NOMO-1 (cell line): ENCODE data around the gene NDST4.

Experiments used
- DNase-seq, 2 experiments: peaks; one replicate each; lab custom pipeline; 2025; ENCODE audit not compliant: unreplicated experiment in 2 of 2; lab: John Stamatoyannopoulos, UW

The NDST4 gene

DNA sequence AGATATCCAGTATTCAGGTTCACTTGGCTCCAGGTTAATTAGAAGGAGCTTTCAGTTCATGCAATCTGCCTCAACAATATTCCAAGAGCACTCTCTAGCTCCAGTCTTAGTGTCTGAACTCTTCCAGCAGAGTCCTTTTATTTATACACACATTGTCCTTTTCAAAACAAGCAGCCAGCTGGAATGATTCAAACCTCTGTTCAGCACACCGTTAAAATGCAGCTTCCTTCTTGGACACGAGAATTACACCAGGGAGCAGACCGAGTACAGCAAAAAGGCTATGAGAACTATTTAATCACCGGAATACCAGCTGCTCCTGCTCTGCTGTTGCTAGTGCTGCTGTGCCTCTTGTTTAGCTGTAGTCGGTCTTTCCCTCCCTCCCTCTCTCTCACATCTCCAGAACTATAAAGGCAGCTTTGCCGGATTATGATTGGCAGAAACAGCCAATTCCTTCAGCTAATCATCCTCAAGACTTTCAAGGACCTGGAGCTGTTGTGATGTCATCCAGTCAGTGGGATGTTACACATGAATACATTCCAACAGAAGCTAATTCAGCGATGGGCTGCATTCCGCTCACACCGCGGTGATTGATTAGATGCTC lies at the start of gene NDST4:
Gene NDST4 (minus strand): TSS at position 115 of the 601 bp plus-strand sequence. CDS start 36,584 bp downstream, outside the sequence.
- no peak for DNase-seq

DNA sequence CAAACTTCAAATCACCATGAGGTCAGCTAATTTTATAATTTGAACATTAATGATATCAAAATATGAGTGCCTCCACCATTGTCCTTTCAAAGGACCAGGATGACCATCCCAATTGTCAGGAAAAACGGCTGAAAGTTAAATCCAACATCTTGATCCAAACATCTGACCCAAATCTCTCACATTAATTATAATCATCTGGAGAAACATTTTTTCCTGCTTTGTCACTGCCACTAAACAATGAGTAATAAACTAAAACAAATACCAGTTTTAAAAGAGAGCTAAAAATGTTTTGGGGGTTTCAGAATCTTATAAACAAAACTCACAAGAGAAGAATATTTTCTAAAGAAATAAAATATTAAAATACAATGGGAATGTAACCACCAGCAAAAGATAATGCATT lies 45.7 kb upstream of the NDST4 start:
- no peak for DNase-seq

DNA sequence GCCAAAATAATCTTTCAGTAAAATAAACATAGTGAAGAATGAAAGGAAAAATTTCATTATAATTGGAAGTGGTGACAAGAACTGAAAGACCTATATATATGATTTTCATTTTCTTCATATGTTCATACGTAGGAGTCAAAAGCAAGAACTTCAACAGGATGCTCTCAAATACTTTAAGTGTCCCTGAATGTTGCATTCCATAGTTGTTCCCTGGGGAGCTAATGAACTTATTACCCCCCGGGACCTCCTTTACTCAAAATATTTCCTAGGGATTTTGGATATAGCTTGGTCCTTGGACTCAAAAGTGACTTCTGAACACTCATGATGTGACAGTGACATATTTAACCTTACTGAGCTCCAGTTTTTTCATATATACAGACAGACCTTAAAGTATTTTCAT lies 44.9 kb upstream of the NDST4 start:
- no peak for DNase-seq

DNA sequence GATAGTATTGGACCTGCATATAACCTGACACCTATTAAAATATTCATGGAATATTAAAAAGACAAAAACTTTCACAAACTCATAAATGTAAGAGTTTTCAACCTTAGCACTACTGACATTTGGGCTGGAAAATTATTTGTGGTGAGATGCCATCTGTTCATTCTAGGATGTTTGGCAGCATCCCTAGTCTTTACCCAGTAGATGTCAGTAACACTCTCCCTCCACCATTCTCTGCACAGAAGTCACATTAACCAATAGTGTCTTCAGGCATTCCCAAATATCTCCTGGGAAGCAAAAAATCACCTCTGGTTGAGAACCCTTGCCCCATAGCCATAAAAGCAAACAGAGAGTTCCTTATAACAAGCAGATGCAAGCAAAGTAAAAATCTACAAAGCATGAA lies 41.4 kb upstream of the NDST4 start:
- DNase-seq: peak in 1 of 2 experiments; percentile 24

DNA sequence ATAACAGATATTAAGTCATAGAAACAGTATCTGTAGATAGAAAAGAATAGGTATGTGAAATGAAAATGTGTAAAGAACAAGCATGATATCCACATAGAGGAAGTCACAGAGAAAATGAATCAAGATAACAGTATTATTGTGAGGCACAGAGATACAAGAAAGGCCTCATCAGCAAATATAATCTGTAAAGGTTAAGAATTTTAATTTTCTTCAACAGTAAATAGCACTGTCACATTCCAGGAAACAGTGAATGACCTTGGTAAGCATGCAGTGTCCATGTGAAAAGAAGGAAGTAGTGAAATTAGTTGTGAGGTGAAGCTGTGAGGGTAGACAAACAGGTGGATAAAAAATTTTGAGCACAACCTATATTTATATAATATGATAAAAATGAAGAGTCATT lies 39.5 kb upstream of the NDST4 start:
- no peak for DNase-seq

DNA sequence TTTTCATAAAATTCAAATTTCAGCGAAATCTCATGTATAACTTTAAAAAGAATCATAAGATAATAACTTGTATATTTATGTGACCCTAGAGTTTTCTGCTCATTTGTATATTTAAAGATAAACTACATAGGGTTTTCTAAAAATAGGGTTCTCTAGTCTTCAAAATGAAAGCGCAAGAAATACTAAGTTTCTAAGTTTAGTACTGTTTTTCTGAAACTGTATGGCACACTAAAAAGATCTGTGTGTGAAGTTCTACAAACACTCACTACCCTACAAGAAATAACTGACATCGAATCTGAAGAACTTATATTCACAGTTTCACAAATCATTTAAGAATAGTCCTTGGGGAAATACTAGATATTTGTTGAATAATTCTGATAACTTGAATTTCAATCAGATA lies 38.7 kb upstream of the NDST4 start:
- no peak for DNase-seq

DNA sequence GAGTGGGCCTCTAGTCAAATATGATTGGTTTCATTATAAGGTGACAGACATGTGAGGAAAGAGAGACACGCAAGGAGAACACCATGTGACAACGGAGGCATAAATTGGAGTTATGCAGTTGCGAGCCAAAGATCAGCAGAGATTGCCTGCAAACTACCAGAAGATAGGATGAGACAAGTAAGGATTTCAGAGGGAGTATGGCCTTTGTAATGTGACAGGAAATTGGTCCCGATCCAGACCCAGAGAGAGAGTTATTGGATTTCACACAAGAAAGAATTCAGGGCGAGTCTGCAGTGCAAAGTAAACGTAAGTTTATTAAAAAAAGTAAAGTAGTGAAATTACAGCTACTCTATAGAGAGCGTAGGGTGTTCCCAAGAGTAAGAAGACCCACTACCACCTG lies 35.7 kb upstream of the NDST4 start:
- no peak for DNase-seq

DNA sequence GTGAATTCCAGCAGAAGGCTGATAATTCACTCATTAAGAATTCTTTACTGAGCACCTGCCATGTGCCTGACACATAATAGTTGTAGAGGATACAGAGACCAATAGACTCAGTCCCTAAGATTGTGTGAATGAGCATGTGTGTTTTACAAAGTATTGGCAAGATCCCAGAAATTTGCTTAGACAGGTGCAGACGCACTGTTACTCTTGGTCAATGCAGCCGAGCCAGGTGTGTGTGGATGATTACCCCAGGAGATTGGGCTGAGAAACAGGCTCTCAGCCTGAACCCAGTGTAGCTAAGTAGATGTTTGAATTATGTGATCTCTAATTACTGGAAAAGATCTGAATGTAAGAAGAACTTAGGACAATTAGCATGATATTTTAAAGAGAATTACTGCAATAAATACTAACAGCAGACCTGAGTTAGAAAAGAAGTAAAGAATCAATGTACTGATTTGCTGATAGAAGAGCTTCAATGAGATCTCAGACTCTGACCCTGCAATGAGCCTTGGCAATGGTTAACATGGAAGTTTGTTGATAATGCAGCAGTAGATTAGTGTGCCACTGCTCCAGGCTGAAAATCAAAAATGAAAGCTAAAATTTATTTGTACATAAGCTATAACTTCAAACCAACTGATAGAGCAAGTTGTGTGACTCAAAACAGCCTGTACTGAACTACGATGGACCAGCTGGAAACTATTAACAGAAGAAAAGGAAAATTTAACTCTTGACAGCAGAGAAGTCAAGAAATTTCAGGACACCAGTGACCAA lies 32.2 kb upstream of the NDST4 start:
- no peak for DNase-seq

DNA sequence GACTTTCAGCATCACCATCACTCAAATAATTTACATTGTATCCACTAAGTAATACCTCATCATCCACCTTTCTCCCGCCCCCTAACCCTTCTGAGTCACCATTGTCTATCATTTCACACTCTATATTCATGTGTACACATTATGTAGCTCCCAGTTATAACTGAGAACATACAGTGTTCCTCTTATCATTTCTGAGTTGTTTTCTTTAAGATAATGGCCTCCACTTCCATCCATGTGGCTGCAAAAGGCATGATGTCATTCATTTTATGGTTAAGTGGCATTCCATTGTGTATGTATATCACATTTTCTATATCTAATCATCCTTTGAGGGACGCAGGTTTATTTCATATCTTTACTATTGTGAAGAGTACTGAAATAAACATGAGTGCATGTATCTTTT lies 14.6 kb upstream of the NDST4 start:
- no peak for DNase-seq

DNA sequence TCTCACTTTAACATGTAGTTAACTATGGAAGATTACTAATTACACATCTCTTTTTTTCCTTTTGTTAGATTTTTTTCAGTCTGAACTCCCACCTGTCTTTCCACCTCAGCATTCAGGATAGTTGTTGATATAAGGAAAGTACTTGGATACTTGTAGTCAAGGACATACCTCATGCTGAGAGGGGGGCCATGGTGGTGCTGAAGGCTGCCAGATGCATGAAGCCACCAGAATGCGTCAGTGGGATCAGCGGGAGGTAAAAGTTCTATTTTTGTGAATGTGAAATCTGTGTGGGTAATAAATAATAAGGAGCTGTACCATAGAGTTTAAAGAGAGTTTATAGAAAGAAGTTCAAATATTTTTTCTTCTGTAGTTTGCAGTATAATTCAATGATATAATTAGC lies 13.1 kb upstream of the NDST4 start:
- DNase-seq: no peak

DNA sequence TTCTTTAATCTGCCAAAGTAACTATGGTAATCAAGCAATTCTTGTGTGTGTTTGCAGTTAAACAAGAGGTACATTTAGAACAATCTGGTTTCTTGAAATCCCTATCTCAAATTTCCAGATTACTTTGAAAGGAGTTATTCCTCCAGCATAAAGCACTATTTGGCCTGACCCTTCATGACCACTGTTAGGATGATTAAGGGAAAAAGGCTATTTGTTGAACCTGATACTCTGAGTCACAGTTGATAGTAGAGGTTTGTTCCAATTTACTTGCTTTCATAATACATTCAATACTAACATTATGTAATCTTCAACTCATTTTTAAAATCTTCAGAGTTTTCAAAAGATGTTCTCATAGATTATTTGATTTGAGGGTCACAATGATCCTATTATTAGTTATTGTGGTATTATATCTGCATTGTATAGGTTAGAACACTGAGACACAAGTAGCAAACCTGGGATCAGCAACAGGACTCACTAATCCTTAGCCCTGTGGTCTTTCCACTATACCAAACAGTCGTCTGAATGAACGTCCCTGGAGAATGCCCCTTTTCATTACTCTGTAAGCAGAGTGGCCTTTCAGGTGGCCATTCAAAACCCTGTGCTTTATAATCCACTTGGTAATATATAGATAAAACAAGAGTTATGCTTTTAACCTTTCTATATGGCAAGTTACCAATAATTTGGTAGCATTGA lies 8.1 kb upstream of the NDST4 start:
- no peak for DNase-seq

DNA sequence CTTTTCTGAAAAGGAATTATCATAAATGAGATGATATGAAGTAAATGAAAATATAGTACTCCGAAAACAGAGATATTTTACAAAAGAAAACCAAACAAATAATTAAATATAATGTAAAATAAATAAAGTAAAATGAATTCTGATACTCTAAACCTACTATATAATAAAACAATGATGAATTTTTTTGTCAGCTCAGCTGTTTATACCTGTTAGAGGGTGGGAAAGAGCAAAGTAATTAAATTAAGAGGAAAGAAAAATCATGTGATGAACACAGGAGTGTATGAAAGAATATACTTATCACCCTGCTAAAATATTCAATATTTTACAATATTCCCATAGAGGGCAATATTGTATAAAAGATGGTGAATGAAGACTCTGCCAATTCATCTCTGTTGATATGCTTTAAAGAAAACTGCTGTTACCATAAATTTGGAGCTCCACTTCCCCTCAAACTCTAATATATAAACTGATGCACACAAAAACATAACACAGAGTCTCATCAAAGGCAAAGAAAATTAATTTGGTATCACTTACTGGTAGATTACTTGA lies 6.5 kb upstream of the NDST4 start:
- DNase-seq: no peak

DNA sequence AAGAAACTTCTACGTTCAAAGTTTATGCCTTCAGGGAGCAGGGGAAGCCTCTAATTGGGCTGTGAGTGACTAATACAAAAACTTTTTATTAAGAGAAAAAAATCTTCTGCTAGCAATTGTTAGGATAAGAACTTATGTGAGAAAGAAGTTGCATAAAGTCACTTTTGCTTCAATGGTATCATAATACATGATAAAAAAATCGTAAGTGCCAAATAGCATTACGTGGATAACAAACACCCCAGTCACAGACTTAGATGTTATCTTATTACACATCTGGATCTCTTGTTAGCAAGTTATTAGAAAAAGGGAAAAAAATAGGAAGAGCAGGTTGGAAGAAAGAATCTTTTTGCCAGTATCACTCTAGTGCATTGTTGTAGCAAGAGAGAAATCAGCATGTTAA lies 4.2 kb upstream of the NDST4 start:
- DNase-seq: no peak

DNA sequence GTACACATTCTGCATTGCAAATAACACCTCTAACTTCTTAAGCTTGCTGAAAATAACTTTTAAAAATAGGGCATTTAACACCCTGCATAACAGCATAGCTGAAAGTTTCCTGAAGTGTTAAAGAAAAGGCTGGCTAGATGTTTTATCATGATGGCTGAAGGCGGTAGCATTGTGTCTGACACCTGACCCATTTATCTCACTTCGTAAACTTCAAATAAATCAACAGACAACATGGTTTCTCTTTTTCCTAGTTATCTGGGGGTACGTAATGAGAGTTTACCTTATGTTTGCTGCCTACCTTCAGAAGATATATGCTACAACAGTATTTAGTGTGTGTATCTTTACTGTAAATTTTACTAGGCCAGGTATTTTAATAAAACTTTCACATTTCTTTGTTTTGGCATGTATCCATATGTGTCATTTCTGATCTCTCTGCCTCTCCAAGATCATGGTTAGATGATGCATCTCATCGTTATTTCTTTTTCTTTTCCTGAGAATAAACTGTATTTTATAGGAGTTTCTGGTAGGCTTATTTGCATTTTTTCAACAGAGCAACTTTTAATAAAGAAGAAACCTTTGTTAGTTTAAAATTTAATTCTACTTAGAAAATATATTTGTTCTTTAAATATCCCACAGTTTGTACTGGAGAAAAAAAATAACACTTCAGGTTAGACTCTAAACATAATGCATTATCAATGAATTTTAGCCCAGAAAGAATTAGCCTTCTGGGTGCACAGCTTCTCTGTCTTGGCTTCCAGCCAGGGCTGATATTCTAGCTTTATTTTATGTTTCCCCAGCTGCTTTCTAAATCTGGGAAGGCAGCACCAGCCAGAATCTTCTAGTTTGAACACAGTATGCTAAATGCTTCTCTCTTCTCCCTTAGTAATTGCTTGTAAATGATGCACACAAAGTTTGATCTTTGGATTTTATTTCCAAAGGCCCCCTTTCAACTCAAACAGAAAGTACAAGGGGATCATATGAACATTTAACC lies 2.9 kb downstream of the NDST4 start:
- no peak for DNase-seq

DNA sequence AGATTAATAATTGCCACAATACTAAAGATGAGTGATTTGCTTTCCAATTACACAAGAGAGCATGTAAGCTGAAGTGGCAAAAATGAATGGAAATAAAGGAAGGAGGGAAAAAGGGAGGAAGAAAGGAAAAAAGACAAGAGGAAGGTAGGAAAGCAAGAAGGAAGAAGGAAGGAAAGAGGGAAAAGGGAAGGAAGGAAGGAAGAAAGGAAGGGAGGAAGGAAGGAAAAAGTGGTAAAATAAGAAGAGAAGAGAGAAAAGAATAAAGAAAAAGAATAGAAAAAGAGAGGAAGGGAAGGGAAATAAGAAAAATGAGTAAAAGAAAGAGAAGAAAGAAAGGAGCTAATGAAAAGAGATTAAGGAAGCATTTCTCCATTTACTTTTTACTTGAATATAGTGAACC lies 4.6 kb downstream of the NDST4 start:
- no peak for DNase-seq

DNA sequence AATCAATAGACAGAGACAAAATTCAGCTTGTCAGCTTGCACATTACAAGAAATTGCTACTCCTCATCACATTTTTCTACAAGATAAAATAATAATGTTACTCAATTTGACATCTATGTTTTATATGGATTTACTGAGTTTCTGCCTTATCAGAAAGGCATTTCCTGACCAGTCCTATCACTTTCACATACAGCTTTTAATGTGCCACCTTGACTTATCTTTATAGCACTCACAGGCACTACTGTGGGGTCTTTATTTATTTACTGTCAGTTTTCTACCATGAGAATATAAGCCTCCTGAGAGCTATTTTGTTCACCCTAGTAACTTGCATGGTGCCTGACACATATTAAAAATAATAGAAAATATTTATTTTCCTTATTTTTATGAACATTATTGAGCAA lies 6.0 kb downstream of the NDST4 start:
- DNase-seq: no peak

DNA sequence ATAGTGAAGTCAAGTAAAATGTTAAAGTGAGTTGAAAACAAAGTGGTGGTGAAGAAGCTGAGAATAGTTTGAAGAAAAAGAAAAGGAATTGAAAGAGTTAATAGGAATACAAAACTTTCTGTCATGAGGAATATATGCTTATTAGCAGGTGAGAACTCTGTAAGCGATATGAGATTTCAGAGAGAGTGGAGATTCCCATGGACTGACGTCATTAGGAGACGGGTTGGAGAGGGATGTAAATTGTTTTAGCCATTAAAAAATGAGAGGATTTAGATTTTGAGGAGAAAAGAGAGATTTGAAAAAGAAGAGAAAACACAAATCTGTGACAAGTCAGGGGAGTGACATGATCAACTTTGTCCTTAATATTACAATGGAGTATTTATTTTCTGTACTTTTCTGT lies 11.7 kb downstream of the NDST4 start:
- DNase-seq: no peak

DNA sequence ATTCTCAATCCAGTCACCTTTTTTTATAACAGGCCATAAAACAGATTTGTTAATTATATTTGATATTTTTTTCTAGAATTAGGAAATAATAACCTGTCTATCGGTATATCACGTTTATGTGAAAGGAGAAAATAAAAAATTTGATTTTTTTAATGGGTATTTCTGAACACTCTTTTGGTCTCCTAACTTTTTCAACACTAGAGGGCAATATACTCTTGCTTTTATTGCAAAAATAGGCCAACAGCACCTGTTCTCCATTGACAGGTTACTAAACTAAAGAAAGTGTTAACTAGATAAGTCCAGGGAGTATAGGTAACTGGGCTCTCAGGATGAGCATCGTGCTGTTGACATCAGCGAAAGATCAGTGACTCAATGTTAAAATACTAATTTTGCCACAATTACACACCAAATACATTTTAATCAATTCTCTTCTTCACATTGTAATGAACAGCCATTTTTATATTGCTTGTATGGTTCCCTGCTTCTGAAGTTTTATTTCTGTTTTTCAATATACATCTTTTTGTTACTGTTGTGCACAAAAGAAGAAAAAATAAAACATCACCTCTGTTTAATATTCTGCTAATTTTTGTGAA lies 22.8 kb downstream of the NDST4 start:
- DNase-seq: peak; percentile 4 to 53

DNA sequence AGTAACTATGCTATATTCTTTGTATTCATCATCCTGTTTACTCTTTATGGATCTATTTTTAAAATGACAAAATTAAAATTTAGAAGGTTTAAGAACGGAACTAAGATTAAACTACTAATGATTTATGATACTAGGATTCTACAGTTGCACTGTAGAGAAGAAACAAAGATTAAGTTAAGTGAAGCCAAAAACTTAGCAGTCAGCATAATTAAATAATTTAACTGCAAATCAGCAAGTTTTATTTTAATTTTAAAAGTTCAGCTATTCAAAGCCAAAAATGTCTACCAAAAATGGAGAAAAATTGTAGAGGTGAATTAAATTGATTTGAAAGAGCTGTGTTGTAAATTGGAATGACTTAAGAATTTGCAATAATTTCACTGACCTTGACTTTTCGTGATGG lies 30.8 kb downstream of the NDST4 start:
- DNase-seq: no peak

DNA sequence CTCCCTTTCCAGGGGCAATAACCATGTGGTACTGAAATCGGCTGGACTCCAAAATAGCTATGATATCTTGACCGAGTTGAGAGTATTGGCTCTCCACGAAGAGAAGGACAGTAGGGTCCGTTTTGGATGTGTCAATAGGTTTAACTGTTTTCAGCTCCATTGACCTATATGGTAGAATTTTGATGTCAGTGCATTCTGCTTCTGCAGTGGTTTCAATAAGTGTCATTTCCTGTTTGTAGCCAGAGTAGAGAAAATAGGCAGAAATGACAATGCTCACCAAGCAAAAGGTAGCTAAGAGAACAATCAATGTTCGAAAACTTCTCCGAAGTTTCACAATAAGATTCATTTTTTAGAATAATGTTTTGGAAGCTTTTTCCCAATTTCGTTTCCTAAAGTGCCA lies 36.7 kb downstream of the NDST4 start:
- DNase-seq: no peak
